ENCODE measurements around the gene NET1. TPM values are rescaled to one million over a fixed set of nuclear protein-coding genes. Genes with fewer than 3 reads are reported as not detected.

NET1 gene
- total RNA-seq, 2 experiments from 2014 or later: 39.8 to 46.3 TPM

GRCh38 chr10:5492929-5493576 lies 80.7 kb downstream of the NET1 start:
- Histone ChIP-seq H3K36me3 (ENCODE audit: insufficient read depth, low read length) (no peaks in the 10 kb centered on the region), H4K20me1 (ENCODE audit: insufficient read depth, low read length) (no peaks in the 10 kb centered on the region), H3K4me1 (ENCODE audit: insufficient read depth, low read length, poor library complexity, severe bottlenecking) (no peaks in the 10 kb centered on the region), H3K27ac (ENCODE audit: low read depth, low read length, poor library complexity, severe bottlenecking) (no peak overlapping the region), H2AFZ (ENCODE audit: low read length) (no peak overlapping the region), H3K9me3 (ENCODE audit: low read length) (no peaks in the 10 kb centered on the region), H3K4me2 (ENCODE audit: low read length) (no peak overlapping the region), H3K79me2 (ENCODE audit: insufficient read depth, low read depth, low read length) (no peaks in the 10 kb centered on the region), H3K4me3 (ENCODE audit: low read depth, low read length, poor library complexity, severe bottlenecking) (no peak overlapping the region), H3K9me2 (ENCODE audit: insufficient read depth, low read length) (no peaks in the 10 kb centered on the region)
- TF ChIP-seq, protein P1, sequence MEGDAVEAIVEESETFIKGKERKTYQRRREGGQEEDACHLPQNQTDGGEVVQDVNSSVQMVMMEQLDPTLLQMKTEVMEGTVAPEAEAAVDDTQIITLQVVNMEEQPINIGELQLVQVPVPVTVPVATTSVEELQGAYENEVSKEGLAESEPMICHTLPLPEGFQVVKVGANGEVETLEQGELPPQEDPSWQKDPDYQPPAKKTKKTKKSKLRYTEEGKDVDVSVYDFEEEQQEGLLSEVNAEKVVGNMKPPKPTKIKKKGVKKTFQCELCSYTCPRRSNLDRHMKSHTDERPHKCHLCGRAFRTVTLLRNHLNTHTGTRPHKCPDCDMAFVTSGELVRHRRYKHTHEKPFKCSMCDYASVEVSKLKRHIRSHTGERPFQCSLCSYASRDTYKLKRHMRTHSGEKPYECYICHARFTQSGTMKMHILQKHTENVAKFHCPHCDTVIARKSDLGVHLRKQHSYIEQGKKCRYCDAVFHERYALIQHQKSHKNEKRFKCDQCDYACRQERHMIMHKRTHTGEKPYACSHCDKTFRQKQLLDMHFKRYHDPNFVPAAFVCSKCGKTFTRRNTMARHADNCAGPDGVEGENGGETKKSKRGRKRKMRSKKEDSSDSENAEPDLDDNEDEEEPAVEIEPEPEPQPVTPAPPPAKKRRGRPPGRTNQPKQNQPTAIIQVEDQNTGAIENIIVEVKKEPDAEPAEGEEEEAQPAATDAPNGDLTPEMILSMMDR (conservative IDR thresholded peaks at IDR 0.05; ENCODE audit: low read length): no peak
- no peak for TF ChIP-seq EZH2phosphoT487 (IDR thresholded peaks at IDR 0.05; ENCODE audit: borderline replicate concordance, low read depth, low read length)
- no peak for DNase-seq (ENCODE audit: low spot score)
- no TSS peak for BruUV-seq (replicated peaks)
- POLR2A ChIA-PET: interaction anchor here (0.6 kb wide), 1 partner anchor 16 kb away, joined by 3 read pairs; no protein-coding TSS in a partner anchor
- CTCF ChIA-PET (ENCODE audit: unreplicated experiment): no interaction called here
- intact Hi-C loops (cut with micrococcal nuclease; ENCODE audit: unreplicated experiment): no loop called here

GRCh38 chr10:5493691-5494090 lies 81.3 kb downstream of the NET1 start:
- Histone ChIP-seq H3K4me2 (ENCODE audit: low read length) (no peak overlapping the region), H3K79me2 (ENCODE audit: insufficient read depth, low read depth, low read length) (no peaks in the 10 kb centered on the region), H3K4me1 (ENCODE audit: insufficient read depth, low read length, poor library complexity, severe bottlenecking) (no peaks in the 10 kb centered on the region), H3K9me2 (ENCODE audit: insufficient read depth, low read length) (no peaks in the 10 kb centered on the region), H3K27ac (ENCODE audit: low read depth, low read length, poor library complexity, severe bottlenecking) (no peak overlapping the region), H3K4me3 (ENCODE audit: low read depth, low read length, poor library complexity, severe bottlenecking) (no peak overlapping the region), H4K20me1 (ENCODE audit: insufficient read depth, low read length) (no peaks in the 10 kb centered on the region), H3K36me3 (ENCODE audit: insufficient read depth, low read length) (no peaks in the 10 kb centered on the region), H3K9me3 (ENCODE audit: low read length) (no peaks in the 10 kb centered on the region), H2AFZ (ENCODE audit: low read length) (no peak overlapping the region)
- POLR2A ChIA-PET: no interaction called here
- BruUV-seq (replicated peaks): no TSS peak
- DNase-seq (ENCODE audit: low spot score): no peak
- CTCF ChIA-PET (ENCODE audit: unreplicated experiment): no interaction called here
- intact Hi-C loops (cut with micrococcal nuclease; ENCODE audit: unreplicated experiment): no loop called here
- TF ChIP-seq, protein P1 (conservative IDR thresholded peaks at IDR 0.05; ENCODE audit: low read length): no peak
- TF ChIP-seq EZH2phosphoT487 (IDR thresholded peaks at IDR 0.05; ENCODE audit: borderline replicate concordance, low read depth, low read length): no peak

- no peak overlapping the region for H2AFZ ChIP-seq (ENCODE audit: low read length)
- H3K27ac ChIP-seq (ENCODE audit: low read depth, low read length, poor library complexity, severe bottlenecking): no peak overlapping the region
- H3K4me3 ChIP-seq (ENCODE audit: low read depth, low read length, poor library complexity, severe bottlenecking): no peak overlapping the region
- H3K4me1 ChIP-seq (ENCODE audit: insufficient read depth, low read length, poor library complexity, severe bottlenecking): no peaks in the 10 kb centered on the region
- DNase-seq (ENCODE audit: low spot score): no peak
- no peaks in the 10 kb centered on the region for H3K79me2 ChIP-seq (ENCODE audit: insufficient read depth, low read depth, low read length)
- H3K9me3 ChIP-seq (ENCODE audit: low read length): no peaks in the 10 kb centered on the region
- H4K20me1 ChIP-seq (ENCODE audit: insufficient read depth, low read length): no peaks in the 10 kb centered on the region
- H3K36me3 ChIP-seq (ENCODE audit: insufficient read depth, low read length): no peaks in the 10 kb centered on the region
- no peaks in the 10 kb centered on the region for H3K9me2 ChIP-seq (ENCODE audit: insufficient read depth, low read length)
- TF ChIP-seq, protein P1 (conservative IDR thresholded peaks at IDR 0.05; ENCODE audit: low read length): no peak
- no peak for TF ChIP-seq EZH2phosphoT487 (IDR thresholded peaks at IDR 0.05; ENCODE audit: borderline replicate concordance, low read depth, low read length)
- intact Hi-C loops (cut with micrococcal nuclease; ENCODE audit: unreplicated experiment): no loop called here
- ChIA-PET CTCF (ENCODE audit: unreplicated experiment) (no interaction called here), POLR2A (no interaction called here)
- BruUV-seq (replicated peaks): no TSS peak
- H3K4me2 ChIP-seq (ENCODE audit: low read length): no peak overlapping the region
Observed at GRCh38 chr10:5494611-5495010, 82.3 kb downstream of the NET1 start.

Measured in OCI-LY7 (cell line).